Measurements from ENCODE around the gene MALAT1. TPM values are rescaled to one million over a fixed set of nuclear protein-coding genes. Genes with fewer than 3 reads are reported as not detected.

MALAT1 gene
- total and polyA plus RNA-seq, 2 of the 13 experiments (the other 11 are each of a cell fraction or from before 2014, with no cell fraction given) = 143 to 1,237 TPM

GRCh38 chr11:65497141-65498041 is 1.5 kb upstream of the MALAT1 start (continued):
- TF ChIP-seq ZNF558 (CRISPR knock-in tag; IDR thresholded peaks at IDR 0.05; ENCODE audit: borderline replicate concordance) = peak; percentile 59; the same call in 1 of the 2 replicates
- TF ChIP-seq, protein P1, sequence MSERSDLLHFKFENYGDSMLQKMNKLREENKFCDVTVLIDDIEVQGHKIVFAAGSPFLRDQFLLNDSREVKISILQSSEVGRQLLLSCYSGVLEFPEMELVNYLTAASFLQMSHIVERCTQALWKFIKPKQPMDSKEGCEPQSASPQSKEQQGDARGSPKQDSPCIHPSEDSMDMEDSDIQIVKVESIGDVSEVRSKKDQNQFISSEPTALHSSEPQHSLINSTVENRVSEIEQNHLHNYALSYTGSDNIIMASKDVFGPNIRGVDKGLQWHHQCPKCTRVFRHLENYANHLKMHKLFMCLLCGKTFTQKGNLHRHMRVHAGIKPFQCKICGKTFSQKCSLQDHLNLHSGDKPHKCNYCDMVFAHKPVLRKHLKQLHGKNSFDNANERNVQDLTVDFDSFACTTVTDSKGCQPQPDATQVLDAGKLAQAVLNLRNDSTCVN (CRISPR knock-in tag; IDR thresholded peaks at IDR 0.05; ENCODE audit: borderline replicate concordance) = peak; percentile 95
- no peak for TF ChIP-seq JUNB (CRISPR knock-in tag; IDR thresholded peaks at IDR 0.05; ENCODE audit: borderline replicate concordance)
- peak; percentile 53; the same call in 1 of the 2 replicates for TF ChIP-seq ZNF350 (CRISPR knock-in tag; IDR thresholded peaks at IDR 0.05; ENCODE audit: borderline replicate concordance, low read depth)
- peak; percentile 95 for TF ChIP-seq SP5 (CRISPR knock-in tag; IDR thresholded peaks at IDR 0.05; ENCODE audit: borderline replicate concordance, low read depth)
- TF ChIP-seq SOX5 (CRISPR knock-in tag; IDR thresholded peaks at IDR 0.05; ENCODE audit: borderline replicate concordance) = peak; percentile 71
- no peak for TF ChIP-seq FOSL1 (CRISPR knock-in tag; IDR thresholded peaks at IDR 0.05; ENCODE audit: borderline replicate concordance)
- TF ChIP-seq ZBTB7B (CRISPR knock-in tag; IDR thresholded peaks at IDR 0.05) = peak; percentile 70; the same call in 1 of the 2 replicates
- no peak for TF ChIP-seq SIX4 (CRISPR knock-in tag; IDR thresholded peaks at IDR 0.05)
- TF ChIP-seq ZNF549 (CRISPR knock-in tag; IDR thresholded peaks at IDR 0.05) = no peak
- TF ChIP-seq GABPB1 (CRISPR knock-in tag; IDR thresholded peaks at IDR 0.05) = peak; percentile 86
- TF ChIP-seq, protein P2, sequence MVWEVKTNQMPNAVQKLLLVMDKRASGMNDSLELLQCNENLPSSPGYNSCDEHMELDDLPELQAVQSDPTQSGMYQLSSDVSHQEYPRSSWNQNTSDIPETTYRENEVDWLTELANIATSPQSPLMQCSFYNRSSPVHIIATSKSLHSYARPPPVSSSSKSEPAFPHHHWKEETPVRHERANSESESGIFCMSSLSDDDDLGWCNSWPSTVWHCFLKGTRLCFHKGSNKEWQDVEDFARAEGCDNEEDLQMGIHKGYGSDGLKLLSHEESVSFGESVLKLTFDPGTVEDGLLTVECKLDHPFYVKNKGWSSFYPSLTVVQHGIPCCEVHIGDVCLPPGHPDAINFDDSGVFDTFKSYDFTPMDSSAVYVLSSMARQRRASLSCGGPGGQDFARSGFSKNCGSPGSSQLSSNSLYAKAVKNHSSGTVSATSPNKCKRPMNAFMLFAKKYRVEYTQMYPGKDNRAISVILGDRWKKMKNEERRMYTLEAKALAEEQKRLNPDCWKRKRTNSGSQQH (CRISPR knock-in tag; IDR thresholded peaks at IDR 0.05; ENCODE audit: low read depth) = no peak
- TF ChIP-seq PHF20 (CRISPR knock-in tag; IDR thresholded peaks at IDR 0.05) = peak; percentile 50; the same call in 1 of the 2 replicates
- TF ChIP-seq SP4 (CRISPR knock-in tag; IDR thresholded peaks at IDR 0.05) = peak; percentile 91
- TF ChIP-seq ZNF12 (CRISPR knock-in tag; IDR thresholded peaks at IDR 0.05) = peak; percentile 54; the same call in 1 of the 2 replicates
- 0 out of 2 replicates have a peak, but pooled peaks have one; percentile 24 for TF ChIP-seq ATF3 (CRISPR knock-in tag; IDR thresholded peaks at IDR 0.05)
- TF ChIP-seq ARID2 (CRISPR knock-in tag; IDR thresholded peaks at IDR 0.05; ENCODE audit: borderline replicate concordance) = peak; percentile 58; the same call in 1 of the 2 replicates
- no peak for TF ChIP-seq ZNF569 (CRISPR knock-in tag; IDR thresholded peaks at IDR 0.05; ENCODE audit: borderline replicate concordance)
- no peak for TF ChIP-seq ZNF737 (CRISPR knock-in tag; IDR thresholded peaks at IDR 0.05; ENCODE audit: borderline replicate concordance)
- peak; percentile 97 for TF ChIP-seq BRD4 (CRISPR knock-in tag; IDR thresholded peaks at IDR 0.05)
- TF ChIP-seq KLF12 (CRISPR knock-in tag; IDR thresholded peaks at IDR 0.05; ENCODE audit: borderline replicate concordance) = peak; percentile 94; the same call in 1 of the 2 replicates
- TF ChIP-seq TCF7L2 (IDR thresholded peaks at IDR 0.05; ENCODE audit: low read depth, low read length) = no peak
- TF ChIP-seq ATF1 (CRISPR knock-in tag; IDR thresholded peaks at IDR 0.05) = 0 out of 2 replicates have a peak, but pooled peaks have one; percentile 41
- TF ChIP-seq ZFP37 (CRISPR knock-in tag; IDR thresholded peaks at IDR 0.05; ENCODE audit: borderline replicate concordance) = no peak
- TF ChIP-seq NAIF1 (CRISPR knock-in tag; IDR thresholded peaks at IDR 0.05; ENCODE audit: borderline replicate concordance) = peak; percentile 90
- TF ChIP-seq CREB3 (CRISPR knock-in tag; IDR thresholded peaks at IDR 0.05) = no peak
- no peak for TF ChIP-seq ZNF816 (CRISPR knock-in tag; IDR thresholded peaks at IDR 0.05; ENCODE audit: borderline replicate concordance)

Data from HepG2 (cell line).